DMS153 (cell line): ENCODE data around the gene ZYG11B.
"Not testable (repeated sequence)": the region's sequence is repeated elsewhere in the genome, so short reads cannot be mapped to it uniquely, and the experiment has no call there.

Source experiments
- DNase-seq: peaks from one replicate; lab custom pipeline; 2025; lab: John Stamatoyannopoulos, UW

The ZYG11B gene

GRCh38 chr1:52852854-52853253, 126.6 kb downstream of the ZYG11B start:
- DNase-seq, result no peak

GRCh38 chr1:52855584-52855983, 129.3 kb downstream of the ZYG11B start:
- DNase-seq, result no peak

GRCh38 chr1:52856026-52856425, 129.8 kb downstream of the ZYG11B start:
- DNase-seq, result no peak

- DNase-seq, result no peak
These were observed 131.2 kb downstream of the ZYG11B start for GRCh38 chr1:52857443-52857842.

- no peak for DNase-seq
These were observed 136.6 kb downstream of the ZYG11B start for GRCh38 chr1:52862666-52863458.

GRCh38 chr1:52867087-52867863, 141.0 kb downstream of the ZYG11B start:
- DNase-seq, result no peak

- DNase-seq, result not testable (repeated sequence)
These were observed 143.5 kb downstream of the ZYG11B start for GRCh38 chr1:52869727-52870126.

GRCh38 chr1:52876843-52877242, 150.6 kb downstream of the ZYG11B start:
- no peak for DNase-seq
